Peyer's patch (tissue), 4 donors: Measurements from ENCODE around the gene DDX27.

Experiments
- POLR2A ChIP-seq, 2 donors: fragments of 450-650 bp; IDR thresholded peaks; one replicate each; pipeline ENCODE4 v1.5.1; 2017; ENCODE audit warnings: antibody characterized with exemption in 2 of 2, mild to moderate bottlenecking in 2 of 2, moderate library complexity in 2 of 2
- TF ChIP-seq, protein P1 (sequence below), 6 experiments: fragments of 450-650 bp in 4 of 6; fragments of 200-600 bp in 2 of 6; sonication (generic) in 1 of 6; IDR thresholded peaks; one replicate each; pipeline ENCODE4 v1.5.1; 2017 to 2019; ENCODE audit warnings: antibody characterized with exemption in 6 of 6, mild to moderate bottlenecking in 3 of 6, moderate library complexity in 1 of 6

DNA sequence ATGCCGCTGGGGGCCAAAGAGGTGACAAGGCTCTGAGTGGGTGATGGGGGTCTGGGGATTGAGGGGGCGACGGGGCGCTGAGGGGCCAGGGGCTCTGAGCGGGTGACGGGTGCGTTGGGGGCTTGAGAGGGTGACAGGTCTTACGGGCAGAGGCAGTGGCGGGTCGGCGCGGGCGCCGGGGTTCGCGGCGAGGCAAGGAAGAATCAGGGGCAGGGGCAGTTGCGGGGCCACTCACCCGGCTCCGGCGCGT is 58.5 kb downstream of the DDX27 start:
- TF ChIP-seq, protein P1, sequence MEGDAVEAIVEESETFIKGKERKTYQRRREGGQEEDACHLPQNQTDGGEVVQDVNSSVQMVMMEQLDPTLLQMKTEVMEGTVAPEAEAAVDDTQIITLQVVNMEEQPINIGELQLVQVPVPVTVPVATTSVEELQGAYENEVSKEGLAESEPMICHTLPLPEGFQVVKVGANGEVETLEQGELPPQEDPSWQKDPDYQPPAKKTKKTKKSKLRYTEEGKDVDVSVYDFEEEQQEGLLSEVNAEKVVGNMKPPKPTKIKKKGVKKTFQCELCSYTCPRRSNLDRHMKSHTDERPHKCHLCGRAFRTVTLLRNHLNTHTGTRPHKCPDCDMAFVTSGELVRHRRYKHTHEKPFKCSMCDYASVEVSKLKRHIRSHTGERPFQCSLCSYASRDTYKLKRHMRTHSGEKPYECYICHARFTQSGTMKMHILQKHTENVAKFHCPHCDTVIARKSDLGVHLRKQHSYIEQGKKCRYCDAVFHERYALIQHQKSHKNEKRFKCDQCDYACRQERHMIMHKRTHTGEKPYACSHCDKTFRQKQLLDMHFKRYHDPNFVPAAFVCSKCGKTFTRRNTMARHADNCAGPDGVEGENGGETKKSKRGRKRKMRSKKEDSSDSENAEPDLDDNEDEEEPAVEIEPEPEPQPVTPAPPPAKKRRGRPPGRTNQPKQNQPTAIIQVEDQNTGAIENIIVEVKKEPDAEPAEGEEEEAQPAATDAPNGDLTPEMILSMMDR (IDR thresholded peaks at IDR 0.05), result no peak
- TF ChIP-seq POLR2A (IDR thresholded peaks at IDR 0.05), result peak in 1 of 2 donors; percentile 93
